SJCRH30 (cell line): ENCODE data around the gene RHOH. TPM values are rescaled to one million over a fixed set of nuclear protein-coding genes. Genes with fewer than 3 reads are reported as not detected.

ENCODE experiments used
- DNase-seq, 2 experiments: peaks; one replicate each; pipeline ENCODE4 v3.0.0-alpha.2; 2015 to 2020
- H3K27ac ChIP-seq: fragments of 250-450 bp; sonication (Bioruptor Pico); 2 replicates; pipeline ENCODE4 v1.5.1; 2020; ENCODE audit warnings: mild to moderate bottlenecking, moderate library complexity
- H3K27me3 ChIP-seq: fragments of 250-450 bp; sonication (Bioruptor Pico); 2 replicates; pipeline ENCODE4 v1.5.1; 2020; ENCODE audit warnings: mild to moderate bottlenecking, moderate library complexity
- H3K36me3 ChIP-seq: fragments of 250-450 bp; sonication (Bioruptor Pico); 2 replicates; pipeline ENCODE4 v1.5.1; 2020; ENCODE audit warnings: mild to moderate bottlenecking, moderate library complexity
- H3K4me1 ChIP-seq: fragments of 250-450 bp; sonication (Bioruptor Pico); 2 replicates; pipeline ENCODE4 v1.5.1; 2020; ENCODE audit warnings: mild to moderate bottlenecking, moderate library complexity
- H3K4me3 ChIP-seq: fragments of 250-450 bp; sonication (Bioruptor Pico); 2 replicates; pipeline ENCODE4 v1.5.1; 2020; ENCODE audit warnings: mild to moderate bottlenecking, moderate library complexity
- H3K9me3 ChIP-seq: fragments of 250-450 bp; sonication (Bioruptor Pico); replicated peaks from 2 replicates; pipeline ENCODE4 v1.5.1; 2020; ENCODE audit warnings: mild to moderate bottlenecking, moderate library complexity
- total RNA-seq: library from RNA; depleted of rRNA; stranded (reverse); fragments of >200 nt; shearing (Covaris generic); gene quantifications from 2 replicates; pipeline ENCODE4 v1.2.3, GENCODE V29; 2014

Gene RHOH
- total RNA-seq, 1 experiment from 2014 or later, result not detected

DNA sequence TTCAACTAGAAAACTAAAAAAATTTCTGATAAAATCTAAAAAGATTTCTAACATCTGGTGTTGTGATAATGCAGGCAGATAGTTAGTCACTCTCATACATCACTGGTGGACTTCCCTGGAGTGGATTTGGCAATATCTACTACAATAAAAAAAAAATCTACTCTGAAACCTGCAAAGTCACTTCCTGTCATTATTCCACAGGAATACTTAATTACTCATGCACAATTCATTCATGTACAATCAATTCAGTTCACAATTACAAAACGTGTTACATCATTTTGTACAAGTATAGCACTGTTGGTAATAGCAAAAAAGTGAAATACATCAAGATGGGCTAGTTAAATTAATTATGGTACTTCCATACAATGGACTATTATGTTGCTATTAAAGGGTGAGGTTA, 16.5 kb upstream of the RHOH start:
- Histone ChIP-seq H3K36me3 (no peaks in the 10 kb centered on the region), H3K9me3 (no peaks in the 10 kb centered on the region; the same call in 1 of the 2 replicates), H3K27ac (no peak overlapping the region), H3K4me1 (peaks cover 12% of the 10 kb centered on the region), H3K27me3 (no peaks in the 10 kb centered on the region), H3K4me3 (no peak overlapping the region)
- DNase-seq, result no peak

- H3K27ac ChIP-seq, result no peak overlapping the region
- H3K9me3 ChIP-seq, result no peaks in the 10 kb centered on the region; the same call in 1 of the 2 replicates
- no peak overlapping the region for H3K4me3 ChIP-seq
- no peaks in the 10 kb centered on the region for H3K27me3 ChIP-seq
- H3K36me3 ChIP-seq, result no peaks in the 10 kb centered on the region
- no peak for DNase-seq
- peaks cover 7% of the 10 kb centered on the region for H3K4me1 ChIP-seq
Measured at GRCh38 chr4:40182001-40182400, 14.8 kb upstream of the RHOH start.

- H3K27ac ChIP-seq, result no peak overlapping the region
- H3K27me3 ChIP-seq, result no peaks in the 10 kb centered on the region
- peaks cover under 1% of the 10 kb centered on the region; the same call in 1 of the 2 replicates for H3K4me1 ChIP-seq
- DNase-seq, result no peak
- no peaks in the 10 kb centered on the region for H3K36me3 ChIP-seq
- no peaks in the 10 kb centered on the region; the same call in 1 of the 2 replicates for H3K9me3 ChIP-seq
- no peak overlapping the region for H3K4me3 ChIP-seq
Measured at GRCh38 chr4:40182954-40183353, 13.9 kb upstream of the RHOH start.

GRCh38 chr4:40183615-40184411, 13.0 kb upstream of the RHOH start:
- Histone ChIP-seq H3K4me3 (no peak overlapping the region), H3K27me3 (no peaks in the 10 kb centered on the region), H3K9me3 (no peaks in the 10 kb centered on the region; the same call in 1 of the 2 replicates), H3K36me3 (no peaks in the 10 kb centered on the region), H3K4me1 (no peaks in the 10 kb centered on the region), H3K27ac (no peak overlapping the region)
- no peak for DNase-seq

DNA sequence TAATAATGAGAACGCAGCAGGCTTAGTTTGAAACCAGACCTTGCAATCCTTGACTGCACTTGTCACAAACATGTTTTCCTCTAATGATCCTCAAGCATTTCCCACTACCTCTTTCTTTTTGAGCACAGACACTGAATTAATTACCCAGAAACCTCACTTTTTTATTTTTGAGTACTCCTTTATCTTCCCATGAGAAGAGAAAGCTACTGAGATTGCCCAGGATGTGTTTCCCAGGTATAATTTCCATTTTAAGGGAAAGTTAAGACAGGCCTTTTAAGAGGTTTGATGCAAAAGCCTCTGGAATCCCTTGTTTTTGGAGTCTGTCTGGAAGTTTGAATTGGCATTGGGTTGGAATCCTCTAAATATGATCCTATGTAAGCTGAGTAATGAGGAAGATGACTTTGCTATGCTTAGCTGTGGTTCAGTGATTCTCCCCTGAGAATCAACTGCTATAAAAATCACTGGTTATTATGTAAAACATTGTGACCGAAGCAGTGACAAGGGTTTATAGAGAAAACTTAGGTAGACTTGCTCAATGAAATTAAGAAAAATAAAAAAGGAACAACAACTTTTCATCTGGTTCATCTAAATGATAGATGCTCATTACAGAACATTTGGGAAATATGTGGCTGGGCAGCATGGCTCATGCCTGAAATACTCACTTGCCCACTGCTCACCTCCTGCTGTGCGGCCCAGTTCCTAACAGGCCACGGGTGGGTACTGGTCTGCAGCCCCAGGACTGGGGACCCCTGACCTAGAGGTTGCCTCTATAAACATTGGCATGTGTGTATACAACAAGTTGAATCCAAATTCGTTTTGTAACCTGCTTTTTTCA, 10.8 kb upstream of the RHOH start:
- H3K27me3 ChIP-seq, result no peaks in the 10 kb centered on the region
- no peak overlapping the region for H3K4me3 ChIP-seq
- H3K27ac ChIP-seq, result no peak overlapping the region
- DNase-seq, result no peak
- no peaks in the 10 kb centered on the region for H3K9me3 ChIP-seq
- no peaks in the 10 kb centered on the region for H3K4me1 ChIP-seq
- H3K36me3 ChIP-seq, result no peaks in the 10 kb centered on the region

DNA sequence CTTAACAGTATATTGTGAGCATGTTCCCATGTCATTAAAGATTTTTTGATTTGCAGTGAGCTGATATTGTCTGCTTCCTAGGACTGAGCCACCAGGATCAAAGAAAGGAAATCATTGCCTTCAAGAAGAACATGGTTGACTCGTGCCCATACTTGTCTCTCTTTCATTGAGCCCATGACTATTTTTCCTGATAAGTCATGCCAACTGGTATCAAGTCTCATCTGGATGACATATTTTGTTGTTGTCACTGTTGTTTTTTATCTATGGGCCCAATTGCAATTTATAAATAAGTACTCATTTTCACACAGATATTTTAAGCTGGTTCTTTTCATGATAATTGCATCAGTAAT, 10.2 kb upstream of the RHOH start:
- DNase-seq, result no peak
- Histone ChIP-seq H3K36me3 (no peaks in the 10 kb centered on the region), H3K4me3 (no peak overlapping the region), H3K27me3 (no peaks in the 10 kb centered on the region), H3K4me1 (no peaks in the 10 kb centered on the region), H3K9me3 (no peaks in the 10 kb centered on the region), H3K27ac (no peak overlapping the region)

GRCh38 chr4:40187386-40187906, 9.4 kb upstream of the RHOH start:
- Histone ChIP-seq H3K4me3 (no peak overlapping the region), H3K9me3 (no peaks in the 10 kb centered on the region), H3K27ac (no peak overlapping the region), H3K4me1 (no peaks in the 10 kb centered on the region), H3K36me3 (no peaks in the 10 kb centered on the region), H3K27me3 (no peaks in the 10 kb centered on the region)
- no peak for DNase-seq

- Histone ChIP-seq H3K36me3 (no peaks in the 10 kb centered on the region), H3K27me3 (no peaks in the 10 kb centered on the region), H3K4me1 (peaks cover 3% of the 10 kb centered on the region; the same call in 1 of the 2 replicates), H3K4me3 (no peak overlapping the region), H3K9me3 (no peaks in the 10 kb centered on the region), H3K27ac (no peak overlapping the region)
- no peak for DNase-seq
Measured at GRCh38 chr4:40190019-40190418, 6.8 kb upstream of the RHOH start.

- H3K4me3 ChIP-seq, result no peak overlapping the region
- DNase-seq, result no peak
- no peaks in the 10 kb centered on the region for H3K9me3 ChIP-seq
- no peak overlapping the region for H3K27ac ChIP-seq
- H3K4me1 ChIP-seq, result peaks cover 5% of the 10 kb centered on the region; the same call in 1 of the 2 replicates
- H3K27me3 ChIP-seq, result no peaks in the 10 kb centered on the region
- H3K36me3 ChIP-seq, result no peaks in the 10 kb centered on the region
Measured at GRCh38 chr4:40190465-40190864, 6.4 kb upstream of the RHOH start.

DNA sequence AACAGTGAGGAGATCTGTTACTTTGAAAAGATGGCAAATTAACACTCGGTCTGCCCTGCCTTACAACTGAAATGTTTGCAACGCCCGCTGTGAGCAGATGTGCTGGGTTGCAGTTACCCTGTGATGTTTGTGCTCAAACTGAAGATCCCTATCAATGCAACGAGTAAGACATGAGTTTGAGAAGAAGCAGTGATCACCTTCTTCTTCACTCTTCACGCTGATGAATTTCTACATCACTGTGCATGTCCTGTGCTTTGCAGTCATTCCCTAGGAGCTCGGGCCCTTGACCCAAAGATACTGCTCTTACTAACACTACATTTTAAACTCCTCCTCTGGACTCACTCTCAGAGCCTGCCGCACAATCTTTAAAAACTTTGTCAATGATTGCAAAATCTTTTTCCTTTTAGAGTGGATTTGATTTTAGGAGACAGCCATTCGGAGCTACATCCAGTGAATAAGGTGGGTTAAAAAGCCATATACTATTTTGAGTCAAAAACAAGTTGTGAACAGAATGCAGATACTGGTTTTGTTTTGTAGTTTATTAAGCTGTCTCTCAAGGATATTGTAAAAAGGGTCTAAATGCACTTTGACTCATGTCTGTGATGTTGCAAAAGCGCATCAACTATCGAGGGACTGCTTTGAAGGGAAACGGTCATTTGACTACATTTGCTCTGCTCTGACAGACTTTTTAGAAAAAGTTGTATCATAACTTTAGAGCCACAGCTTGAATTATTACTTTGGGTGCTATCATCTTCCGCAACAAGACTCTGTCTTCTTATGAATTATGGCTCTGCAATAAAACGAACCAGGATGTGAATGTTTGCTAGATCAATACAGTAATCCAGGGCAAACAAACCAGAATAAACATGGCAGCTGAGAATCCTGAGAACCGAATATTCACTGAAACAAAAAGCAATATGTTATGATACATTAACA, 5.7 kb upstream of the RHOH start:
- Histone ChIP-seq H3K36me3 (no peaks in the 10 kb centered on the region), H3K27me3 (no peaks in the 10 kb centered on the region), H3K4me3 (no peak overlapping the region), H3K4me1 (peaks cover 5% of the 10 kb centered on the region; the same call in 1 of the 2 replicates), H3K27ac (no peak overlapping the region), H3K9me3 (no peaks in the 10 kb centered on the region)
- no peak for DNase-seq

GRCh38 chr4:40192114-40193015, 4.5 kb upstream of the RHOH start:
- Histone ChIP-seq H3K36me3 (no peaks in the 10 kb centered on the region), H3K4me3 (no peak overlapping the region), H3K9me3 (no peaks in the 10 kb centered on the region), H3K4me1 (peaks cover 5% of the 10 kb centered on the region; the same call in 1 of the 2 replicates), H3K27me3 (no peaks in the 10 kb centered on the region), H3K27ac (no peak overlapping the region)
- no peak for DNase-seq

GRCh38 chr4:40193016-40193571, 3.7 kb upstream of the RHOH start:
- DNase-seq, result no peak
- Histone ChIP-seq H3K9me3 (no peaks in the 10 kb centered on the region), H3K36me3 (no peaks in the 10 kb centered on the region), H3K27ac (no peak overlapping the region), H3K4me3 (no peak overlapping the region), H3K4me1 (peaks cover 5% of the 10 kb centered on the region; the same call in 1 of the 2 replicates), H3K27me3 (no peaks in the 10 kb centered on the region)

DNA sequence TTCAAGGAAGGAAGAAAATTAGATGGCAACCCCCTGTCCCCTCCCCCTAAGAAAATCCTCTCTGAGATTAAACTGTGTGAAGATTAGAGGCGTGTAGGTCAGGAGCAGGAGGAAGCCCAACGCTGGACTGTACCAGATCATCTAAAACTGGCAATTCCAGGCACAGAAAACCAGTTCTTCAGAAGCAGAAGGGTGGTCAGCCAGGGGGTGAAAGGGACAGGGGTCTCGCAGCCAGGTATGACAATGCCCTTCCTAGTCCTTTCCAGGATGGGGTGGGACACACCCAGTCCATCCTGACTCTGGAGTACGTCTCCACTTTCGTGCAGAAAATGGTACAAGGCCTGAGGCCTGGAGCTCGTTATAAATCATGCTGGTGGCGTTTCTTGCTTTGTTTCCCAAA, 3.3 kb upstream of the RHOH start:
- Histone ChIP-seq H3K27ac (no peak overlapping the region), H3K27me3 (no peaks in the 10 kb centered on the region), H3K36me3 (no peaks in the 10 kb centered on the region), H3K4me1 (peaks cover 5% of the 10 kb centered on the region; the same call in 1 of the 2 replicates), H3K9me3 (no peaks in the 10 kb centered on the region), H3K4me3 (no peak overlapping the region)
- no peak for DNase-seq
